GM23338 (cell line): ENCODE measurements around the gene CHST11. TPM values are rescaled to one million over a fixed set of nuclear protein-coding genes. Genes with fewer than 3 reads are reported as not detected.

ENCODE experiments used
- ATAC-seq: fragments of 200-7000 bp; cut with Tn5 transposase; 3 replicates; pipeline ENCODE4 v1.9.1; 2020
- DNase-seq: peaks from one replicate; pipeline ENCODE4 v3.0.0-alpha.2; 2015; ENCODE audit warnings: low spot score
- H2AFZ ChIP-seq: fragments of 200-600 bp; sonication (generic); 2 replicates; pipeline ENCODE4 v1.8.0; 2016; ENCODE audit warnings: antibody characterized with exemption, mild to moderate bottlenecking, moderate library complexity
- H3F3A ChIP-seq: fragments of 200-600 bp; sonication (generic); replicated peaks from 2 replicates; pipeline ENCODE4 v1.8.0; 2017; ENCODE audit warnings: antibody characterized with exemption, mixed run types, low read depth
- H3K27ac ChIP-seq: fragments of 200-600 bp; sonication (generic); 2 replicates; pipeline ENCODE4 v1.6.1; 2016; ENCODE audit warnings: low read depth
- H3K27me3 ChIP-seq: fragments of 200-600 bp; sonication (generic); 2 replicates; pipeline ENCODE4 v1.8.0; 2016; ENCODE audit warnings: mild to moderate bottlenecking, mixed run types, moderate library complexity; ENCODE audit not compliant: insufficient read depth
- H3K36me3 ChIP-seq: fragments of 200-600 bp; sonication (generic); 2 replicates; pipeline ENCODE4 v1.8.0; 2016; ENCODE audit warnings: mild to moderate bottlenecking; ENCODE audit not compliant: insufficient read depth
- H3K4me1 ChIP-seq: fragments of 200-600 bp; sonication (generic); 2 replicates; pipeline ENCODE4 v1.8.0; 2016; ENCODE audit warnings: mild to moderate bottlenecking, moderate library complexity; ENCODE audit not compliant: insufficient read depth
- H3K4me2 ChIP-seq: fragments of 200-600 bp; sonication (generic); 2 replicates; pipeline ENCODE4 v1.7.1; 2017; ENCODE audit warnings: mixed run types
- H3K4me3 ChIP-seq: fragments of 200-600 bp; sonication (generic); 2 replicates; pipeline ENCODE4 v1.6.1; 2016; ENCODE audit warnings: mixed run types
- H3K79me2 ChIP-seq: fragments of 200-600 bp; sonication (generic); replicated peaks from 2 replicates; pipeline ENCODE4 v1.8.0; 2017; ENCODE audit warnings: mild to moderate bottlenecking; ENCODE audit not compliant: insufficient read depth
- H3K9me2 ChIP-seq: fragments of 200-600 bp; sonication (generic); 2 replicates; pipeline ENCODE4 v1.8.0; 2017; ENCODE audit not compliant: insufficient read depth
- H4K20me1 ChIP-seq: fragments of 200-600 bp; sonication (generic); replicated peaks from 2 replicates; pipeline ENCODE4 v1.8.0; 2017; ENCODE audit warnings: mild to moderate bottlenecking; ENCODE audit not compliant: insufficient read depth
- H3K27ac Mint-ChIP-seq: 2 replicates; pipeline ENCODE4 v1.8.0; 2020; ENCODE audit warnings: inconsistent platforms, mild to moderate bottlenecking, moderate library complexity, mixed read lengths
- H3K27me3 Mint-ChIP-seq: 3 replicates; pipeline ENCODE4 v1.8.0; 2022; ENCODE audit warnings: low read depth, mild to moderate bottlenecking, moderate library complexity, mixed read lengths, inconsistent platforms; ENCODE audit not compliant: insufficient read depth, poor library complexity
- H3K36me3 Mint-ChIP-seq: 3 replicates; pipeline ENCODE4 v1.8.0; 2021; ENCODE audit warnings: low read depth, mild to moderate bottlenecking, inconsistent platforms, moderate library complexity, mixed read lengths
- H3K4me1 Mint-ChIP-seq: 3 replicates; pipeline ENCODE4 v1.8.0; 2020; ENCODE audit warnings: mild to moderate bottlenecking, inconsistent platforms, mixed read lengths
- H3K4me3 Mint-ChIP-seq: 3 replicates; pipeline ENCODE4 v1.8.0; 2021; ENCODE audit warnings: moderate library complexity, mild to moderate bottlenecking, inconsistent platforms, mixed read lengths
- H3K9me3 Mint-ChIP-seq: 3 replicates; pipeline ENCODE4 v1.8.0; 2020; ENCODE audit warnings: moderate library complexity, mild to moderate bottlenecking, inconsistent platforms, mixed read lengths
- EZH2phosphoT487 ChIP-seq: fragments of 200-600 bp; sonication (generic); IDR thresholded peaks from one replicate; pipeline ENCODE4 v1.8.1; 2018; ENCODE audit warnings: antibody characterized with exemption; ENCODE audit not compliant: unreplicated experiment
- JUNB ChIP-seq: IDR thresholded peaks from one replicate; pipeline ENCODE4 v1.6.1; 2016; ENCODE audit warnings: antibody characterized with exemption; ENCODE audit not compliant: unreplicated experiment
- POLR2AphosphoS5 ChIP-seq: IDR thresholded peaks from 2 replicates; pipeline ENCODE4 v1.6.1; 2016; ENCODE audit warnings: antibody characterized with exemption, low read depth
- STAT1 ChIP-seq: IDR thresholded peaks from one replicate; pipeline ENCODE4 v1.6.1; 2016; ENCODE audit warnings: antibody characterized with exemption; ENCODE audit not compliant: unreplicated experiment
- ZNF114 ChIP-seq: fragments of 250-450 bp; sonication (Bioruptor Pico); IDR thresholded peaks from 2 replicates; pipeline ENCODE4 v1.5.0; 2020; ENCODE audit warnings: mild to moderate bottlenecking, moderate library complexity
- ZNF331 ChIP-seq: fragments of 250-450 bp; sonication (Bioruptor Pico); IDR thresholded peaks from 2 replicates; pipeline ENCODE4 v1.5.0; 2020; ENCODE audit warnings: low read depth, mild to moderate bottlenecking, moderate library complexity
- polyA plus RNA-seq: library from polyadenylated mRNA; unstranded; fragments of >200 nt; fragmentation: Nextera tagmentation; extraction: Ambion mirVana; gene quantifications from 2 replicates; pipeline ENCODE4 v1.2.1, GENCODE V29; 2016
- total RNA-seq: library from RNA; depleted of rRNA; stranded (reverse); fragments of >200 nt; shearing (Covaris generic); gene quantifications from 2 replicates; pipeline ENCODE4 v1.2.3, GENCODE V29; 2014
- TF ChIP-seq, protein P1 (sequence below): fragments of 250-450 bp; sonication (Bioruptor Pico); IDR thresholded peaks from 2 replicates; pipeline ENCODE4 v1.5.0; 2020; ENCODE audit warnings: mild to moderate bottlenecking, moderate library complexity
- TF ChIP-seq, protein P2 (sequence below), 2 experiments: fragments of 200-600 bp in 1 of 2; sonication (generic) in 1 of 2; conservative IDR thresholded peaks; 2 replicates each; pipeline versions ENCODE4 v1.5.1 to v1.6.1; 2016 to 2017; ENCODE audit warnings: antibody characterized with exemption in 2 of 2, low read depth in 2 of 2, mild to moderate bottlenecking in 2 of 2, moderate library complexity in 1 of 2
- TF ChIP-seq, protein P3 (sequence below): IDR thresholded peaks from one replicate; pipeline ENCODE4 v1.6.1; 2018; ENCODE audit warnings: antibody characterized with exemption; ENCODE audit not compliant: unreplicated experiment

CHST11 gene
- total and polyA plus RNA-seq, 2 experiments from 2014 or later: 7.7 to 25.7 TPM

DNA sequence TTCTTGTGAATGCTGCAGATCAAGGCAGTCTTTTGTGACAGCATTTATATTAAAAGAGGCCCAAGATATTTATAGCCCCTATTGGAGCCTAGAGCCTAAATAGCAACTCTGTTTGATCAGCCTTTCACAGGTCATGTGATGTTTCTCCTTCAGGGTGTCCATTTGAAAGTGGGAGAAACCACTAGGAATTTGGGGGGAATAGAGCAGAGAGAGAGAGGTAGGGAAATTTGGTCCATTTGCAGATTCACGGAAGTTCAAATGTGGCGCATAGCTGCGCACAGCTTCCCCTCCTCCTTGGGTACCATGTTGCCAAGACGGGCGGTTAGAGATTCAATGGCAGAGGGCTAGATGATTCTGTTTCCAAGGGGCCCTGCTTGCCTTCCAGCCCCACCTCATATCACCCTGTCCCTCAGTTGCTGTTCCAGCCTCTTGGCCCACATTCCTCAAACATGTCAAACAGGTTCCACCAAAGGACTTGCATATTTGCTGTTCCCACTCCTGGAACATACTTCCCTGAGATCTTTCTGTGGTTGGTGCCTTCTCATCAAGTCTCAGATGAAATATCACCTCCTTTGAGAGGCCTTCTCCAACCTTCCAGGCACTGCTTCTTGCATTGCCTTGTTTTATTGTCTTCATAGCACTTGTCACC is 220.8 kb downstream of the CHST11 start:
- Mint-ChIP-seq H3K9me3 (no peaks in the 10 kb centered on the region), H3K4me1 (peaks cover 17% of the 10 kb centered on the region), H3K27me3 (peaks cover 2% of the 10 kb centered on the region), H3K27ac (no peak overlapping the region), H3K36me3 (no peaks in the 10 kb centered on the region; the same call in 2 of the 3 replicates), H3K4me3 (no peak overlapping the region)
- ATAC-seq (no peak), DNase-seq (no peak)
- H2AFZ ChIP-seq: no peak overlapping the region
- no peaks in the 10 kb centered on the region for H3K79me2 ChIP-seq
- H3K4me2 ChIP-seq: no peak overlapping the region
- no peaks in the 10 kb centered on the region for H4K20me1 ChIP-seq
- no peak overlapping the region for H3K27ac ChIP-seq
- no peaks in the 10 kb centered on the region for H3F3A ChIP-seq
- H3K36me3 ChIP-seq: no peaks in the 10 kb centered on the region
- no peaks in the 10 kb centered on the region for H3K9me2 ChIP-seq
- no peaks in the 10 kb centered on the region for H3K27me3 ChIP-seq
- peaks cover 12% of the 10 kb centered on the region for H3K4me1 ChIP-seq
- no peak overlapping the region for H3K4me3 ChIP-seq
- no peak for TF ChIP-seq EZH2phosphoT487
- no peak for TF ChIP-seq JUNB
- no peak for TF ChIP-seq ZNF114 (CRISPR knock-in tag)
- TF ChIP-seq, protein P1, sequence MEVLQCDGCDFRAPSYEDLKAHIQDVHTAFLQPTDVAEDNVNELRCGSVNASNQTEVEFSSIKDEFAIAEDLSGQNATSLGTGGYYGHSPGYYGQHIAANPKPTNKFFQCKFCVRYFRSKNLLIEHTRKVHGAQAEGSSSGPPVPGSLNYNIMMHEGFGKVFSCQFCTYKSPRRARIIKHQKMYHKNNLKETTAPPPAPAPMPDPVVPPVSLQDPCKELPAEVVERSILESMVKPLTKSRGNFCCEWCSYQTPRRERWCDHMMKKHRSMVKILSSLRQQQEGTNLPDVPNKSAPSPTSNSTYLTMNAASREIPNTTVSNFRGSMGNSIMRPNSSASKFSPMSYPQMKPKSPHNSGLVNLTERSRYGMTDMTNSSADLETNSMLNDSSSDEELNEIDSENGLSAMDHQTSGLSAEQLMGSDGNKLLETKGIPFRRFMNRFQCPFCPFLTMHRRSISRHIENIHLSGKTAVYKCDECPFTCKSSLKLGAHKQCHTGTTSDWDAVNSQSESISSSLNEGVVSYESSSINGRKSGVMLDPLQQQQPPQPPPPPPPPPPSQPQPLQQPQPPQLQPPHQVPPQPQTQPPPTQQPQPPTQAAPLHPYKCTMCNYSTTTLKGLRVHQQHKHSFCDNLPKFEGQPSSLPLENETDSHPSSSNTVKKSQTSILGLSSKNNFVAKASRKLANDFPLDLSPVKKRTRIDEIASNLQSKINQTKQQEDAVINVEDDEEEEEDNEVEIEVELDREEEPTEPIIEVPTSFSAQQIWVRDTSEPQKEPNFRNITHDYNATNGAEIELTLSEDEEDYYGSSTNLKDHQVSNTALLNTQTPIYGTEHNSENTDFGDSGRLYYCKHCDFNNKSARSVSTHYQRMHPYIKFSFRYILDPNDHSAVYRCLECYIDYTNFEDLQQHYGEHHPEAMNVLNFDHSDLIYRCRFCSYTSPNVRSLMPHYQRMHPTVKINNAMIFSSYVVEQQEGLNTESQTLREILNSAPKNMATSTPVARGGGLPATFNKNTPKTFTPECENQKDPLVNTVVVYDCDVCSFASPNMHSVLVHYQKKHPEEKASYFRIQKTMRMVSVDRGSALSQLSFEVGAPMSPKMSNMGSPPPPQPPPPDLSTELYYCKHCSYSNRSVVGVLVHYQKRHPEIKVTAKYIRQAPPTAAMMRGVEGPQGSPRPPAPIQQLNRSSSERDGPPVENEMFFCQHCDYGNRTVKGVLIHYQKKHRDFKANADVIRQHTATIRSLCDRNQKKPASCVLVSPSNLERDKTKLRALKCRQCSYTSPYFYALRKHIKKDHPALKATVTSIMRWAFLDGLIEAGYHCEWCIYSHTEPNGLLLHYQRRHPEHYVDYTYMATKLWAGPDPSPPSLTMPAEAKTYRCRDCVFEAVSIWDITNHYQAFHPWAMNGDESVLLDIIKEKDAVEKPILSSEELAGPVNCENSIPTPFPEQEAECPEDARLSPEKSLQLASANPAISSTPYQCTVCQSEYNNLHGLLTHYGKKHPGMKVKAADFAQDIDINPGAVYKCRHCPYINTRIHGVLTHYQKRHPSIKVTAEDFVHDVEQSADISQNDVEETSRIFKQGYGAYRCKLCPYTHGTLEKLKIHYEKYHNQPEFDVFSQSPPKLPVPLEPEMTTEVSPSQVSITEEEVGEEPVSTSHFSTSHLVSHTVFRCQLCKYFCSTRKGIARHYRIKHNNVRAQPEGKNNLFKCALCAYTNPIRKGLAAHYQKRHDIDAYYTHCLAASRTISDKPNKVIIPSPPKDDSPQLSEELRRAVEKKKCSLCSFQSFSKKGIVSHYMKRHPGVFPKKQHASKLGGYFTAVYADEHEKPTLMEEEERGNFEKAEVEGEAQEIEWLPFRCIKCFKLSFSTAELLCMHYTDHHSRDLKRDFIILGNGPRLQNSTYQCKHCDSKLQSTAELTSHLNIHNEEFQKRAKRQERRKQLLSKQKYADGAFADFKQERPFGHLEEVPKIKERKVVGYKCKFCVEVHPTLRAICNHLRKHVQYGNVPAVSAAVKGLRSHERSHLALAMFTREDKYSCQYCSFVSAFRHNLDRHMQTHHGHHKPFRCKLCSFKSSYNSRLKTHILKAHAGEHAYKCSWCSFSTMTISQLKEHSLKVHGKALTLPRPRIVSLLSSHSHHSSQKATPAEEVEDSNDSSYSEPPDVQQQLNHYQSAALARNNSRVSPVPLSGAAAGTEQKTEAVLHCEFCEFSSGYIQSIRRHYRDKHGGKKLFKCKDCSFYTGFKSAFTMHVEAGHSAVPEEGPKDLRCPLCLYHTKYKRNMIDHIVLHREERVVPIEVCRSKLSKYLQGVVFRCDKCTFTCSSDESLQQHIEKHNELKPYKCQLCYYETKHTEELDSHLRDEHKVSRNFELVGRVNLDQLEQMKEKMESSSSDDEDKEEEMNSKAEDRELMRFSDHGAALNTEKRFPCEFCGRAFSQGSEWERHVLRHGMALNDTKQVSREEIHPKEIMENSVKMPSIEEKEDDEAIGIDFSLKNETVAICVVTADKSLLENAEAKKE (CRISPR knock-in tag): no peak
- TF ChIP-seq, protein P2, sequence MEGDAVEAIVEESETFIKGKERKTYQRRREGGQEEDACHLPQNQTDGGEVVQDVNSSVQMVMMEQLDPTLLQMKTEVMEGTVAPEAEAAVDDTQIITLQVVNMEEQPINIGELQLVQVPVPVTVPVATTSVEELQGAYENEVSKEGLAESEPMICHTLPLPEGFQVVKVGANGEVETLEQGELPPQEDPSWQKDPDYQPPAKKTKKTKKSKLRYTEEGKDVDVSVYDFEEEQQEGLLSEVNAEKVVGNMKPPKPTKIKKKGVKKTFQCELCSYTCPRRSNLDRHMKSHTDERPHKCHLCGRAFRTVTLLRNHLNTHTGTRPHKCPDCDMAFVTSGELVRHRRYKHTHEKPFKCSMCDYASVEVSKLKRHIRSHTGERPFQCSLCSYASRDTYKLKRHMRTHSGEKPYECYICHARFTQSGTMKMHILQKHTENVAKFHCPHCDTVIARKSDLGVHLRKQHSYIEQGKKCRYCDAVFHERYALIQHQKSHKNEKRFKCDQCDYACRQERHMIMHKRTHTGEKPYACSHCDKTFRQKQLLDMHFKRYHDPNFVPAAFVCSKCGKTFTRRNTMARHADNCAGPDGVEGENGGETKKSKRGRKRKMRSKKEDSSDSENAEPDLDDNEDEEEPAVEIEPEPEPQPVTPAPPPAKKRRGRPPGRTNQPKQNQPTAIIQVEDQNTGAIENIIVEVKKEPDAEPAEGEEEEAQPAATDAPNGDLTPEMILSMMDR (conservative IDR thresholded peaks at IDR 0.05; ENCODE audit: low read depth in 2 of 2): no peak
- TF ChIP-seq ZNF331: no peak
- no peak for TF ChIP-seq POLR2AphosphoS5
- TF ChIP-seq, protein P3, sequence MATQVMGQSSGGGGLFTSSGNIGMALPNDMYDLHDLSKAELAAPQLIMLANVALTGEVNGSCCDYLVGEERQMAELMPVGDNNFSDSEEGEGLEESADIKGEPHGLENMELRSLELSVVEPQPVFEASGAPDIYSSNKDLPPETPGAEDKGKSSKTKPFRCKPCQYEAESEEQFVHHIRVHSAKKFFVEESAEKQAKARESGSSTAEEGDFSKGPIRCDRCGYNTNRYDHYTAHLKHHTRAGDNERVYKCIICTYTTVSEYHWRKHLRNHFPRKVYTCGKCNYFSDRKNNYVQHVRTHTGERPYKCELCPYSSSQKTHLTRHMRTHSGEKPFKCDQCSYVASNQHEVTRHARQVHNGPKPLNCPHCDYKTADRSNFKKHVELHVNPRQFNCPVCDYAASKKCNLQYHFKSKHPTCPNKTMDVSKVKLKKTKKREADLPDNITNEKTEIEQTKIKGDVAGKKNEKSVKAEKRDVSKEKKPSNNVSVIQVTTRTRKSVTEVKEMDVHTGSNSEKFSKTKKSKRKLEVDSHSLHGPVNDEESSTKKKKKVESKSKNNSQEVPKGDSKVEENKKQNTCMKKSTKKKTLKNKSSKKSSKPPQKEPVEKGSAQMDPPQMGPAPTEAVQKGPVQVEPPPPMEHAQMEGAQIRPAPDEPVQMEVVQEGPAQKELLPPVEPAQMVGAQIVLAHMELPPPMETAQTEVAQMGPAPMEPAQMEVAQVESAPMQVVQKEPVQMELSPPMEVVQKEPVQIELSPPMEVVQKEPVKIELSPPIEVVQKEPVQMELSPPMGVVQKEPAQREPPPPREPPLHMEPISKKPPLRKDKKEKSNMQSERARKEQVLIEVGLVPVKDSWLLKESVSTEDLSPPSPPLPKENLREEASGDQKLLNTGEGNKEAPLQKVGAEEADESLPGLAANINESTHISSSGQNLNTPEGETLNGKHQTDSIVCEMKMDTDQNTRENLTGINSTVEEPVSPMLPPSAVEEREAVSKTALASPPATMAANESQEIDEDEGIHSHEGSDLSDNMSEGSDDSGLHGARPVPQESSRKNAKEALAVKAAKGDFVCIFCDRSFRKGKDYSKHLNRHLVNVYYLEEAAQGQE: no peak
- TF ChIP-seq STAT1: no peak
